Caco-2 (cell line): ENCODE measurements around the gene DPAGT1. TPM values are rescaled to one million over a fixed set of nuclear protein-coding genes. Genes with fewer than 3 reads are reported as not detected.

ENCODE experiments used
- BruUV-seq: library from RNA; stranded (reverse); fragments of 400-500 nt; replicated peaks from 2 replicates; lab custom pipeline; 2021; lab: Mats Ljungman, UMichigan
- CTCF ChIA-PET: fragments of 300-600 bp; sonication (Branson Sonifier 250); formaldehyde crosslinking; loops from one replicate; lab custom pipeline; 2022; ENCODE audit warnings: antibody characterized with exemption; lab: Charles Lee
- POLR2A ChIA-PET: fragments of 300-600 bp; sonication (Branson Sonifier 250); formaldehyde crosslinking; loops from one replicate; lab custom pipeline; 2022; ENCODE audit warnings: antibody characterized with exemption; lab: Charles Lee
- DNase-seq, 2 experiments: peaks; one replicate each; pipeline versions ENCODE4 v3.0.0 to v3.0.0-alpha.2; 2020 to 2022
- H3K27me3 ChIP-seq: replicated peaks from 2 replicates; pipeline ENCODE4 v1.6.0; 2011; ENCODE audit warnings: low read length; ENCODE audit not compliant: control insufficient read depth, insufficient read depth
- H3K36me3 ChIP-seq: 2 replicates; pipeline ENCODE4 v1.5.1; 2011; ENCODE audit warnings: low read length; ENCODE audit not compliant: control insufficient read depth, insufficient read depth
- H3K4me1 ChIP-seq: fragments of 250-450 bp; sonication (Bioruptor Pico); 2 replicates; pipeline ENCODE4 v1.5.1; 2020; ENCODE audit warnings: mild to moderate bottlenecking
- H3K4me3 ChIP-seq: 2 replicates; pipeline ENCODE4 v1.5.1; 2011; ENCODE audit warnings: low read depth, mild to moderate bottlenecking, control low read depth, low read length
- H3K9me3 ChIP-seq: fragments of 250-450 bp; sonication (Bioruptor Pico); 2 replicates; pipeline ENCODE4 v1.5.1; 2020; ENCODE audit warnings: mild to moderate bottlenecking, moderate library complexity
- H3K27ac Mint-ChIP-seq: one replicate; pipeline ENCODE4 v1.8.0; 2022; ENCODE audit warnings: mixed read lengths; ENCODE audit not compliant: unreplicated experiment
- H3K27me3 Mint-ChIP-seq: one replicate; pipeline ENCODE4 v1.8.0; 2022; ENCODE audit warnings: mixed read lengths; ENCODE audit not compliant: insufficient read depth, unreplicated experiment
- H3K36me3 Mint-ChIP-seq: one replicate; pipeline ENCODE4 v1.8.0; 2022; ENCODE audit warnings: mild to moderate bottlenecking, mixed read lengths; ENCODE audit not compliant: insufficient read depth, unreplicated experiment
- H3K4me1 Mint-ChIP-seq: one replicate; pipeline ENCODE4 v1.8.0; 2022; ENCODE audit warnings: low read depth, mixed read lengths; ENCODE audit not compliant: unreplicated experiment
- H3K4me3 Mint-ChIP-seq: one replicate; pipeline ENCODE4 v1.8.0; 2022; ENCODE audit warnings: mild to moderate bottlenecking, moderate library complexity, mixed read lengths; ENCODE audit not compliant: unreplicated experiment
- H3K9me3 Mint-ChIP-seq: one replicate; pipeline ENCODE4 v1.8.0; 2022; ENCODE audit warnings: mixed read lengths; ENCODE audit not compliant: unreplicated experiment
- CTCF ChIP-seq, 2 experiments: fragments of 200-600 bp in 1 of 2; IDR thresholded peaks; 1 replicate in 1 of 2; 2 replicates in 1 of 2; pipeline versions ENCODE4 v1.5.1 to v1.8.0; 2011 to 2022; ENCODE audit warnings: antibody characterized with exemption in 1 of 2, control low read depth in 1 of 2, inconsistent platforms in 1 of 2, low read depth in 1 of 2, low read length in 1 of 2, mild to moderate bottlenecking in 1 of 2, moderate library complexity in 1 of 2; ENCODE audit not compliant: insufficient read depth in 1 of 2, severe bottlenecking in 1 of 2, unreplicated experiment in 1 of 2
- intact Hi-C: fragments of 100-400 bp; cut with micrococcal nuclease; formaldehyde crosslinking; loops from one replicate; pipeline ENCODE4 v1.10.0; 2022; ENCODE audit not compliant: unreplicated experiment
- total RNA-seq: library from RNA; stranded (reverse); gene quantifications from 2 replicates; pipeline ENCODE4 v1.2.3, GENCODE V29; 2022

The DPAGT1 gene
- total RNA-seq, 1 experiment from 2014 or later, result 117 TPM

GRCh38 chr11:119149018-119149785 is 47.5 kb upstream of the DPAGT1 start, which contains the start of gene ABCG4:
Gene ABCG4 (plus strand): TSS chr11:119149052. CDS start chr11:119149966, 914 bp downstream.
- Mint-ChIP-seq H3K9me3 (no peaks in the 10 kb centered on the region), H3K27ac (no peak within 1 kb of the TSS), H3K4me3 (peak within 1 kb of the TSS; percentile 72), H3K36me3 (no peaks in the 10 kb centered on the region), H3K27me3 (peaks cover 18% of the 10 kb centered on the region), H3K4me1 (no peaks in the 10 kb centered on the region)
- H3K27me3 ChIP-seq, result no peaks in the 10 kb centered on the region; the same call in 1 of the 2 replicates
- H3K4me3 ChIP-seq, result peak within 1 kb of the TSS; percentile 57
- no peaks in the 10 kb centered on the region for H3K9me3 ChIP-seq
- H3K36me3 ChIP-seq, result no peaks in the 10 kb centered on the region
- ChIA-PET CTCF (interaction anchor here (0.6 to 0.8 kb wide), 3 partner anchors 8 to 212 kb away, joined by 3 read pairs; no protein-coding TSS in a partner anchor), POLR2A (no interaction called here)
- TF ChIP-seq CTCF (IDR thresholded peaks at IDR 0.05; ENCODE audit: insufficient read depth in 1 of 2, low read depth in 1 of 2, low read length in 1 of 2, severe bottlenecking in 1 of 2, unreplicated experiment in 1 of 2), result no peak
- intact Hi-C loops, result loop anchor here (5.0 kb wide), 1 partner anchor 133 kb away; no protein-coding TSS in a partner anchor
- BruUV-seq, result no TSS peak
- DNase-seq, result peak in 1 of 2 experiments; percentile 52
- H3K4me1 ChIP-seq, result peaks cover 5% of the 10 kb centered on the region; the same call in 1 of the 2 replicates

GRCh38 chr11:119148720-119149017 is 47.0 kb upstream of the DPAGT1 start:
- Mint-ChIP-seq H3K4me1 (no peaks in the 10 kb centered on the region), H3K36me3 (no peaks in the 10 kb centered on the region), H3K27me3 (peaks cover 18% of the 10 kb centered on the region), H3K27ac (no peak overlapping the region), H3K9me3 (no peaks in the 10 kb centered on the region), H3K4me3 (peak overlapping the region; percentile 72)
- ChIA-PET POLR2A (no interaction called here), CTCF (interaction anchor here (0.8 to 1.4 kb wide), 3 partner anchors 9 to 212 kb away, joined by 3 read pairs; no protein-coding TSS in a partner anchor)
- TF ChIP-seq CTCF (IDR thresholded peaks at IDR 0.05; ENCODE audit: insufficient read depth in 1 of 2, low read depth in 1 of 2, low read length in 1 of 2, severe bottlenecking in 1 of 2, unreplicated experiment in 1 of 2), result no peak
- H3K27me3 ChIP-seq, result no peaks in the 10 kb centered on the region; the same call in 1 of the 2 replicates
- H3K4me1 ChIP-seq, result peaks cover 5% of the 10 kb centered on the region; the same call in 1 of the 2 replicates
- peak overlapping the region; percentile 57 for H3K4me3 ChIP-seq
- no TSS peak for BruUV-seq
- H3K9me3 ChIP-seq, result no peaks in the 10 kb centered on the region
- DNase-seq, result no peak
- H3K36me3 ChIP-seq, result no peaks in the 10 kb centered on the region
- intact Hi-C loops, result loop anchor here (5.0 kb wide), 1 partner anchor 134 kb away; no protein-coding TSS in a partner anchor

- intact Hi-C loops, result loop anchor here (5.0 kb wide), 1 partner anchor 135 kb away; no protein-coding TSS in a partner anchor
- TF ChIP-seq CTCF (IDR thresholded peaks at IDR 0.05; ENCODE audit: insufficient read depth in 1 of 2, low read depth in 1 of 2, low read length in 1 of 2, severe bottlenecking in 1 of 2, unreplicated experiment in 1 of 2), result no peak
- ChIA-PET CTCF (interaction anchor here (1.0 to 1.4 kb wide), 3 partner anchors 8 to 41 kb away, joined by 3 read pairs; no protein-coding TSS in a partner anchor), POLR2A (no interaction called here)
- H3K27ac Mint-ChIP-seq, result no peak overlapping the region
- H3K36me3 Mint-ChIP-seq, result no peaks in the 10 kb centered on the region
- no peak for DNase-seq
- no peaks in the 10 kb centered on the region for H3K9me3 ChIP-seq
- peaks cover 18% of the 10 kb centered on the region for H3K27me3 Mint-ChIP-seq
- no peaks in the 10 kb centered on the region for H3K4me1 Mint-ChIP-seq
- no peak overlapping the region for H3K4me3 ChIP-seq
- H3K4me1 ChIP-seq, result peaks cover 5% of the 10 kb centered on the region; the same call in 1 of the 2 replicates
- BruUV-seq, result no TSS peak
- no peaks in the 10 kb centered on the region for H3K36me3 ChIP-seq
- H3K9me3 Mint-ChIP-seq, result no peaks in the 10 kb centered on the region
- no peaks in the 10 kb centered on the region; the same call in 1 of the 2 replicates for H3K27me3 ChIP-seq
- H3K4me3 Mint-ChIP-seq, result peak overlapping the region; percentile 72
Observed at GRCh38 chr11:119147604-119148333, 46.1 kb upstream of the DPAGT1 start.
